Endothelial cell of umbilical vein (primary cell): ENCODE data around the gene ZNF543. TPM values are rescaled to one million over a fixed set of nuclear protein-coding genes. Genes with fewer than 3 reads are reported as not detected.

Experiments
- BruUV-seq: library from RNA; stranded (reverse); fragments of 400-500 nt; replicated peaks from 2 replicates; lab custom pipeline; 2021; lab: Mats Ljungman, UMichigan
- CTCF ChIA-PET: fragments of 300-600, 350-600 bp; sonication (Branson Sonifier 250); formaldehyde crosslinking; loops from one replicate; lab custom pipeline; 2021; ENCODE audit warnings: antibody characterized with exemption, inconsistent platforms; lab: Charles Lee
- POLR2A ChIA-PET: fragments of 300-600, 350-600 bp; sonication (Branson Sonifier 250); formaldehyde crosslinking; loops from one replicate; lab custom pipeline; 2021; ENCODE audit warnings: antibody characterized with exemption, inconsistent platforms; lab: Charles Lee
- DNase-seq: peaks from one replicate; pipeline ENCODE4 v3.0.0-alpha.2; 2011; ENCODE audit warnings: low read depth, low spot score
- FAIRE-seq: peaks from 2 replicates; lab custom pipeline; 2011; peaks lifted over from hg19 to GRCh38; lab: Jason Lieb, UNC
- H2AFZ ChIP-seq: 2 replicates; pipeline ENCODE4 v1.6.0; 2012; ENCODE audit warnings: low read depth, low read length, control low read depth, inconsistent platforms
- H3K27ac ChIP-seq: 2 replicates; pipeline ENCODE4 v1.5.1; 2011; ENCODE audit warnings: low read depth, mild to moderate bottlenecking, control low read depth, low read length, moderate library complexity; ENCODE audit not compliant: insufficient read depth
- H3K27me3 ChIP-seq, 2 experiments: 2 replicates each; pipeline versions ENCODE4 v1.6.0 to v1.6.1; 2011; ENCODE audit warnings: low read length in 2 of 2, mixed read lengths in 1 of 2; ENCODE audit not compliant: control insufficient read depth in 2 of 2, insufficient read depth in 2 of 2
- H3K36me3 ChIP-seq, 2 experiments: 2 replicates in 1 of 2; 3 replicates in 1 of 2; pipeline ENCODE4 v1.5.1; 2011; ENCODE audit warnings: low read length in 2 of 2, mild to moderate bottlenecking in 1 of 2, moderate library complexity in 1 of 2; ENCODE audit not compliant: control insufficient read depth in 2 of 2, insufficient read depth in 2 of 2; ENCODE audit errors: extremely low read depth in 1 of 2
- H3K4me1 ChIP-seq: 3 replicates; pipeline ENCODE4 v1.5.1; 2011; ENCODE audit warnings: mild to moderate bottlenecking, low read length; ENCODE audit not compliant: control insufficient read depth, insufficient read depth; ENCODE audit errors: extremely low read depth
- H3K4me2 ChIP-seq: 2 replicates; pipeline ENCODE4 v1.6.1; 2011; ENCODE audit warnings: low read length, control low read depth, mixed read lengths; ENCODE audit not compliant: insufficient read depth
- H3K4me3 ChIP-seq, 3 experiments: fragments of 200-600 bp in 1 of 3; sonication (generic), shearing (Covaris generic) in 1 of 3; replicated peaks in 1 of 3; 2 replicates each; pipeline ENCODE4 v1.5.1; 2011 to 2016; ENCODE audit warnings: control low read depth in 3 of 3, low read length in 3 of 3, mild to moderate bottlenecking in 2 of 3, inconsistent platforms in 1 of 3, low read depth in 1 of 3, moderate library complexity in 1 of 3; ENCODE audit not compliant: insufficient read depth in 1 of 3
- H3K79me2 ChIP-seq: 2 replicates; pipeline ENCODE4 v1.6.0; 2012; ENCODE audit warnings: low read length, inconsistent platforms; ENCODE audit not compliant: control insufficient read depth, insufficient read depth
- H3K9ac ChIP-seq: replicated peaks from 2 replicates; pipeline ENCODE3; 2011; ENCODE audit warnings: low read length, control low read depth; ENCODE audit not compliant: insufficient read depth; ENCODE audit errors: extremely low read depth
- H3K9me1 ChIP-seq: replicated peaks from 3 replicates; pipeline ENCODE4 v1.6.0; 2011; ENCODE audit warnings: mild to moderate bottlenecking, low read length; ENCODE audit not compliant: control insufficient read depth, insufficient read depth; ENCODE audit errors: extremely low read depth
- H3K9me3 ChIP-seq: replicated peaks from 2 replicates; pipeline ENCODE4 v1.5.1; 2012; ENCODE audit warnings: low read length, inconsistent platforms; ENCODE audit not compliant: control insufficient read depth, insufficient read depth
- H4K20me1 ChIP-seq: replicated peaks from 2 replicates; pipeline ENCODE3; 2011; ENCODE audit warnings: mild to moderate bottlenecking, low read length; ENCODE audit not compliant: control insufficient read depth, insufficient read depth; ENCODE audit errors: extremely low read depth
- EZH2 ChIP-seq: IDR thresholded peaks from 2 replicates; pipeline ENCODE4 v1.6.1; 2012; ENCODE audit warnings: borderline replicate concordance, low read depth, mild to moderate bottlenecking, moderate library complexity, low read length, inconsistent platforms; ENCODE audit not compliant: severe bottlenecking
- FOS ChIP-seq: IDR thresholded peaks from 2 replicates; pipeline ENCODE4 v1.6.1; 2011; ENCODE audit warnings: mild to moderate bottlenecking, low read length, moderate library complexity, borderline replicate concordance; ENCODE audit not compliant: insufficient read depth
- GATA2 ChIP-seq: IDR thresholded peaks from 2 replicates; pipeline ENCODE4 v1.7.0; 2011; ENCODE audit warnings: low read depth, mild to moderate bottlenecking, moderate library complexity, mixed read lengths, low read length; ENCODE audit not compliant: insufficient read length, insufficient read depth
- JUN ChIP-seq: IDR thresholded peaks from 2 replicates; pipeline ENCODE4 v1.6.1; 2011; ENCODE audit warnings: borderline replicate concordance, low read depth; ENCODE audit not compliant: insufficient read length, insufficient read depth
- MYC ChIP-seq: IDR thresholded peaks from one replicate; pipeline ENCODE4 v1.6.1; 2011; ENCODE audit warnings: mild to moderate bottlenecking, low read depth, low read length
- POLR2A ChIP-seq: IDR thresholded peaks from 2 replicates; pipeline ENCODE4 v1.6.1; 2012; ENCODE audit warnings: low read depth, mild to moderate bottlenecking, control low read depth, low read length
- POLR2AphosphoS5 ChIP-seq: IDR thresholded peaks from 2 replicates; pipeline ENCODE4 v1.6.1; 2012; ENCODE audit warnings: low read depth, mild to moderate bottlenecking, control low read depth, low read length, moderate library complexity; ENCODE audit not compliant: insufficient read depth
- dilution Hi-C: fragments of 300-500 bp; cut with MboI; formaldehyde crosslinking; loops from one replicate; pipeline ENCODE4 v1.15.0; 2019; ENCODE audit warnings: low sequenced_read_pairs; ENCODE audit not compliant: extremely low pct_ligation_motif_present
- intact Hi-C: fragments of 100-400 bp; cut with micrococcal nuclease; formaldehyde crosslinking; loops from one replicate; pipeline ENCODE4 v1.10.0; 2022
- polyA plus RNA-seq, 4 experiments: library from polyadenylated mRNA; depleted of rRNA in 3 of 4; stranded (reverse) in 3 of 4; unstranded in 1 of 4; fragments of >200 nt; gene quantifications; 2 replicates each; pipeline versions ENCODE4 v1.2.1 to v1.2.3, GENCODE V29; 2011 to 2012; ENCODE audit warnings: missing spikeins in 1 of 4
- total RNA-seq: library from RNA; stranded (reverse); gene quantifications from 2 replicates; pipeline ENCODE4 v1.2.3, GENCODE V29; 2021
- TF ChIP-seq, protein P1 (sequence below), 2 donors: IDR thresholded peaks; 1 replicate in 1 of 2; 2 replicates in 1 of 2; pipeline ENCODE4 v1.5.1; 2011; ENCODE audit warnings: low read length in 2 of 2, mild to moderate bottlenecking in 2 of 2, moderate library complexity in 2 of 2, control low read depth in 1 of 2, inconsistent platforms in 1 of 2, low read depth in 1 of 2; ENCODE audit not compliant: insufficient read depth in 1 of 2; ENCODE audit errors: extremely low read depth in 1 of 2
- TF ChIP-seq, protein P2 (sequence below): IDR thresholded peaks from 2 replicates; pipeline ENCODE4 v1.6.1; 2011; ENCODE audit not compliant: insufficient read depth, insufficient read length

ZNF543 gene
- total and polyA plus RNA-seq, 2 donors (not counting 3 experiments of a cell fraction or from before 2014, with no cell fraction given): 1.1 to 5.3 TPM

DNA sequence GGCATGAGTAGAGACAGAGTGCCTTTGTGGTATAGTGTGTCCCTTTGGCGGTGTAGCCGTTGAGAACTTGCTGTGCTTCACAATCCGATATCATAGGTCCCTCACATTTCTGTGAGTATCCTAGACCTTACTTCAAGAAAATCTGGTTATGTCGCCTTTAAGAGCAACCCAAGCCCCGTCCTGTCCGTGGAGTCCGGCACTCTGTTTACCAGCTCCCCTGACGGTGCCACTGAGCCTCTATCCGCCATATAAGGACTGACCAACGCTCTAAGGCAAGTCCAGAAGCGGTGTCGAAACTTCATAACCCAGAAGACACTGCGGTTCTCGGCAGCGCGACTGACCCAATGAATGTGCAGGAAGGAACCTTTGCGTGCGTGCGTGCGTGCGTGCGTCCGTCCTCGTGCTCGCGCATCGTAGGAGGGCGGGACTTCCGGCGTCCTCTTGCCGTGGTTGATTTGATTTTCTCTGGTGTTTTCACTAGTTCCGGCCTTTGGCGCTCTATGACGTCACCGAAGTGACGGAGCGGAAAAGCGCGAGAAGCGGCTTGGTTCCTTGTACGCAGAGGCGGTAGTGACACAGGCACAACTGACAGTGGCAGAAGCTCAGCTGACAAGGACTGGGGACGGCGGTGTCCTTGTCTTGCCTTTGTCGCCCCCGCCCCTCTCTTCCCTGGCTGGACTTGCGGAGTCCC lies 42.9 kb downstream of the ZNF543 start, which contains the start of the genes TRAPPC2B and ZNF547:
Gene TRAPPC2B, plus strand, starts transcription at position 555 of the 691 bp plus-strand sequence. CDS start 1,283 bp downstream, outside the sequence.
Gene ZNF547, plus strand, starts transcription at position 555 of the 691 bp plus-strand sequence. CDS start 5,005 bp downstream, outside the sequence.
- CTCF ChIA-PET: interaction anchor here (0.5 kb wide), 1 partner anchor 26 kb away, joined by 3 read pairs; the partner anchor contains the start of gene ZNF548
- H3K27ac ChIP-seq: peak within 1 kb of the TSS; percentile 27
- POLR2A ChIA-PET: interaction anchor here (1.4 kb wide), 1 partner anchor 12 kb away, joined by 3 read pairs; no protein-coding TSS in a partner anchor
- H4K20me1 ChIP-seq: no peaks in the 10 kb centered on the region
- no peak for TF ChIP-seq GATA2
- TF ChIP-seq POLR2A: peak; percentile 70
- TF ChIP-seq, protein P1, sequence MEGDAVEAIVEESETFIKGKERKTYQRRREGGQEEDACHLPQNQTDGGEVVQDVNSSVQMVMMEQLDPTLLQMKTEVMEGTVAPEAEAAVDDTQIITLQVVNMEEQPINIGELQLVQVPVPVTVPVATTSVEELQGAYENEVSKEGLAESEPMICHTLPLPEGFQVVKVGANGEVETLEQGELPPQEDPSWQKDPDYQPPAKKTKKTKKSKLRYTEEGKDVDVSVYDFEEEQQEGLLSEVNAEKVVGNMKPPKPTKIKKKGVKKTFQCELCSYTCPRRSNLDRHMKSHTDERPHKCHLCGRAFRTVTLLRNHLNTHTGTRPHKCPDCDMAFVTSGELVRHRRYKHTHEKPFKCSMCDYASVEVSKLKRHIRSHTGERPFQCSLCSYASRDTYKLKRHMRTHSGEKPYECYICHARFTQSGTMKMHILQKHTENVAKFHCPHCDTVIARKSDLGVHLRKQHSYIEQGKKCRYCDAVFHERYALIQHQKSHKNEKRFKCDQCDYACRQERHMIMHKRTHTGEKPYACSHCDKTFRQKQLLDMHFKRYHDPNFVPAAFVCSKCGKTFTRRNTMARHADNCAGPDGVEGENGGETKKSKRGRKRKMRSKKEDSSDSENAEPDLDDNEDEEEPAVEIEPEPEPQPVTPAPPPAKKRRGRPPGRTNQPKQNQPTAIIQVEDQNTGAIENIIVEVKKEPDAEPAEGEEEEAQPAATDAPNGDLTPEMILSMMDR (IDR thresholded peaks at IDR 0.05; ENCODE audit: extremely low read depth in 1 of 2, insufficient read depth in 1 of 2, low read depth in 1 of 2, low read length in 2 of 2): no peak
- TF ChIP-seq FOS: no peak
- TF ChIP-seq MYC: no peak
- peak; percentile 74 for TF ChIP-seq POLR2AphosphoS5
- TF ChIP-seq, protein P2, sequence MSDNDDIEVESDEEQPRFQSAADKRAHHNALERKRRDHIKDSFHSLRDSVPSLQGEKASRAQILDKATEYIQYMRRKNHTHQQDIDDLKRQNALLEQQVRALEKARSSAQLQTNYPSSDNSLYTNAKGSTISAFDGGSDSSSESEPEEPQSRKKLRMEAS: peak; percentile 80
- TF ChIP-seq JUN: peak; percentile 95
- no peak for TF ChIP-seq EZH2
- H3K4me3 ChIP-seq: peak within 1 kb of the TSS; percentile 47 to 92 (median 74)
- BruUV-seq: no TSS peak
- peak; percentile 98 for FAIRE-seq
- intact Hi-C loops (loop anchor here (1.0 kb wide), 5 partner anchors 12 to 83 kb away; partner anchors contain the start of genes ZNF17, ZNF304, ZNF460 and ZNF543), dilution Hi-C loops (no loop called here)
- peak within 1 kb of the TSS; percentile 37 for H3K9ac ChIP-seq
- no peaks in the 10 kb centered on the region for H3K9me3 ChIP-seq
- DNase-seq: peak; percentile 100
- peak within 1 kb of the TSS; percentile 62 for H2AFZ ChIP-seq
- H3K36me3 ChIP-seq: no peaks in the 10 kb centered on the region
- no peaks in the 10 kb centered on the region for H3K9me1 ChIP-seq
- H3K4me2 ChIP-seq: peak within 1 kb of the TSS; percentile 75
- H3K27me3 ChIP-seq: no peaks in the 10 kb centered on the region
- peaks cover 3% of the 10 kb centered on the region for H3K79me2 ChIP-seq
- H3K4me1 ChIP-seq: peaks cover 8% of the 10 kb centered on the region
